H1 (cell line): ENCODE results near the gene TPBGL. TPM values are rescaled to one million over a fixed set of nuclear protein-coding genes. Genes with fewer than 3 reads are reported as not detected.

Experiments used
- CTCF ChIA-PET: fragments of 300-600 bp; sonication (Branson Sonifier 250); formaldehyde crosslinking; loops from one replicate; lab custom pipeline; 2021; ENCODE audit not compliant: partially characterized antibody; lab: Charles Lee
- POLR2A ChIA-PET: fragments of 300-600 bp; sonication (Branson Sonifier 250); formaldehyde crosslinking; loops from one replicate; lab custom pipeline; 2021; ENCODE audit warnings: inconsistent platforms; ENCODE audit not compliant: partially characterized antibody; lab: Charles Lee
- DNase-seq, 2 experiments: peaks; one replicate each; pipeline versions ENCODE4 v3.0.0 to v3.0.0-alpha.2; 2010 to 2022; ENCODE audit warnings: low spot score in 2 of 2, low read depth in 1 of 2, mixed read lengths in 1 of 2
- FAIRE-seq: peaks from 2 replicates; lab custom pipeline; 2011; peaks lifted over from hg19 to GRCh38; lab: Jason Lieb, UNC
- H2AFZ ChIP-seq: 2 replicates; pipeline ENCODE4 v1.8.1; 2012; ENCODE audit warnings: low read length, inconsistent platforms
- H2AK5ac ChIP-seq: 2 replicates; pipeline ENCODE4 v1.6.1; 2013; ENCODE audit warnings: low read depth, low read length
- H2BK120ac ChIP-seq: replicated peaks from 2 replicates; pipeline ENCODE3; 2013; ENCODE audit warnings: low read depth, low read length, inconsistent platforms
- H2BK12ac ChIP-seq: 2 replicates; pipeline ENCODE4 v1.6.1; 2013; ENCODE audit warnings: low read depth, low read length
- H2BK15ac ChIP-seq: 2 replicates; pipeline ENCODE4 v1.6.1; 2013; ENCODE audit warnings: low read length
- H2BK20ac ChIP-seq: 2 replicates; pipeline ENCODE4 v1.6.1; 2013; ENCODE audit warnings: low read length
- H2BK5ac ChIP-seq: 2 replicates; pipeline ENCODE4 v1.6.1; 2013; ENCODE audit warnings: low read depth, low read length
- H3K14ac ChIP-seq: 2 replicates; pipeline ENCODE4 v1.6.1; 2013; ENCODE audit warnings: inconsistent platforms; ENCODE audit not compliant: insufficient read length
- H3K18ac ChIP-seq: 2 replicates; pipeline ENCODE4 v1.6.1; 2013; ENCODE audit warnings: low read length; ENCODE audit errors: extremely low read depth
- H3K23ac ChIP-seq: 2 replicates; pipeline ENCODE4 v1.6.1; 2013; ENCODE audit warnings: inconsistent platforms; ENCODE audit not compliant: insufficient read length
- H3K23me2 ChIP-seq: 2 replicates; pipeline ENCODE4 v1.6.1; 2013; ENCODE audit warnings: low read depth, low read length
- H3K27ac ChIP-seq: 2 replicates; pipeline ENCODE4 v1.6.1; 2011; ENCODE audit warnings: low read depth, low read length, inconsistent platforms
- H3K27me3 ChIP-seq, 4 experiments: replicated peaks in 1 of 4; 1 replicate in 1 of 4; 2 replicates in 3 of 4; pipeline versions ENCODE4 v1.6.1 to v1.8.1; 2011 to 2013; ENCODE audit warnings: low read length in 3 of 4, mild to moderate bottlenecking in 3 of 4, inconsistent platforms in 2 of 4, mixed read lengths in 2 of 4, moderate library complexity in 1 of 4; ENCODE audit not compliant: control insufficient read depth in 3 of 4, insufficient read depth in 3 of 4; ENCODE audit errors: extremely low read depth in 1 of 4
- H3K36me3 ChIP-seq, 4 experiments: 2 replicates each; pipeline versions ENCODE4 v1.6.1 to v1.8.1; 2011 to 2013; ENCODE audit warnings: mild to moderate bottlenecking in 4 of 4, low read length in 3 of 4, moderate library complexity in 2 of 4, control low read depth in 1 of 4, inconsistent platforms in 1 of 4; ENCODE audit not compliant: insufficient read depth in 4 of 4, control insufficient read depth in 2 of 4
- H3K4ac ChIP-seq: replicated peaks from 2 replicates; pipeline ENCODE3; 2013; ENCODE audit warnings: low read length, low read depth, mixed read lengths, inconsistent platforms; ENCODE audit not compliant: insufficient read length
- H3K4me1 ChIP-seq, 4 experiments: replicated peaks in 1 of 4; 1 replicate in 1 of 4; 2 replicates in 3 of 4; pipeline versions ENCODE4 v1.6.1 to v1.8.1; 2011 to 2013; ENCODE audit warnings: low read length in 3 of 4, inconsistent platforms in 2 of 4, mixed read lengths in 1 of 4; ENCODE audit not compliant: insufficient read depth in 4 of 4, control insufficient read depth in 3 of 4
- H3K4me2 ChIP-seq, 2 experiments: 2 replicates each; pipeline versions ENCODE4 v1.6.1 to v1.8.1; 2011 to 2013; ENCODE audit warnings: low read depth in 2 of 2, low read length in 2 of 2, control low read depth in 1 of 2, inconsistent platforms in 1 of 2, mild to moderate bottlenecking in 1 of 2; ENCODE audit not compliant: insufficient read depth in 1 of 2
- H3K4me3 ChIP-seq, 4 experiments: fragments of 200-600, 300-600 bp in 1 of 4; sonication (generic), shearing (Covaris generic), sonication (Bioruptor Twin) in 1 of 4; 2 replicates each; pipeline versions ENCODE4 v1.5.1 to v1.8.1; 2011 to 2016; ENCODE audit warnings: low read length in 4 of 4, low read depth in 3 of 4, control low read depth in 2 of 4, inconsistent platforms in 2 of 4, mild to moderate bottlenecking in 2 of 4, mixed read lengths in 1 of 4, moderate library complexity in 1 of 4; ENCODE audit not compliant: insufficient read depth in 2 of 4; ENCODE audit errors: extremely low read depth in 1 of 4
- H3K56ac ChIP-seq: replicated peaks from 2 replicates; pipeline ENCODE3; 2013; ENCODE audit warnings: low read depth, mild to moderate bottlenecking, mixed read lengths, low read length, inconsistent platforms; ENCODE audit not compliant: insufficient read length
- H3K79me1 ChIP-seq: 2 replicates; pipeline ENCODE4 v1.6.1; 2013; ENCODE audit warnings: low read depth, low read length, control low read depth
- H3K79me2 ChIP-seq, 2 experiments: 2 replicates each; pipeline versions ENCODE4 v1.6.1 to v1.8.1; 2012 to 2013; ENCODE audit warnings: low read length in 2 of 2, mild to moderate bottlenecking in 2 of 2, inconsistent platforms in 1 of 2; ENCODE audit not compliant: insufficient read depth in 2 of 2, control insufficient read depth in 1 of 2
- H3K9ac ChIP-seq, 4 experiments: replicated peaks in 1 of 4; 1 replicate in 1 of 4; 2 replicates in 3 of 4; pipeline versions ENCODE4 v1.6.1 to v1.8.1; 2011 to 2013; ENCODE audit warnings: low read depth in 3 of 4, low read length in 3 of 4, control low read depth in 2 of 4, mild to moderate bottlenecking in 2 of 4, moderate library complexity in 2 of 4, inconsistent platforms in 1 of 4; ENCODE audit errors: extremely low read depth in 1 of 4
- H3K9me3 ChIP-seq, 2 experiments: 2 replicates each; pipeline versions ENCODE4 v1.6.1 to v1.8.1; 2012 to 2013; ENCODE audit warnings: mild to moderate bottlenecking in 2 of 2, moderate library complexity in 2 of 2, control low read depth in 1 of 2, inconsistent platforms in 1 of 2, low read depth in 1 of 2, low read length in 1 of 2, mixed read lengths in 1 of 2; ENCODE audit not compliant: insufficient read depth in 2 of 2
- H4K20me1 ChIP-seq, 2 experiments: replicated peaks in 1 of 2; 2 replicates each; pipeline versions ENCODE3 to v1.8.1; 2011 to 2013; ENCODE audit warnings: inconsistent platforms in 2 of 2, low read length in 2 of 2, mild to moderate bottlenecking in 1 of 2; ENCODE audit not compliant: insufficient read depth in 2 of 2, control insufficient read depth in 1 of 2
- H4K5ac ChIP-seq: 2 replicates; pipeline ENCODE4 v1.6.1; 2013; ENCODE audit warnings: low read length, low read depth, mixed read lengths, inconsistent platforms; ENCODE audit not compliant: insufficient read length
- H4K8ac ChIP-seq: 2 replicates; pipeline ENCODE4 v1.8.0; 2013; ENCODE audit warnings: mild to moderate bottlenecking, moderate library complexity, low read length, inconsistent platforms; ENCODE audit not compliant: insufficient read depth; ENCODE audit errors: extremely low read depth
- H4K91ac ChIP-seq: replicated peaks from 2 replicates; pipeline ENCODE3; 2013; ENCODE audit warnings: low read length, mixed read lengths, inconsistent platforms; ENCODE audit not compliant: insufficient read length
- CBX8 ChIP-seq: fragments of 300-800, 300-1000 bp; sonication (generic); IDR thresholded peaks from 2 replicates; pipeline ENCODE4 v1.7.1; 2016; ENCODE audit warnings: low read depth, low read length, borderline replicate concordance
- CHD2 ChIP-seq: IDR thresholded peaks from 2 replicates; pipeline ENCODE4 v1.6.1; 2012; ENCODE audit warnings: low read length, improper control_type of control experiment
- E2F6 ChIP-seq: IDR thresholded peaks from 2 replicates; pipeline ENCODE4 v1.6.1; 2012; ENCODE audit warnings: inconsistent platforms
- GTF2F1 ChIP-seq: IDR thresholded peaks from 2 replicates; pipeline ENCODE4 v1.6.1; 2012; ENCODE audit warnings: low read depth, low read length, improper control_type of control experiment, borderline replicate concordance
- KDM1A ChIP-seq: fragments of 200-600, 300-600 bp; sonication (generic); IDR thresholded peaks from 2 replicates; pipeline ENCODE4 v1.7.1; 2016; ENCODE audit warnings: mild to moderate bottlenecking, low read length, borderline replicate concordance
- MAX ChIP-seq: IDR thresholded peaks from 2 replicates; pipeline ENCODE4 v1.6.1; 2012; ENCODE audit warnings: inconsistent platforms
- PHF8 ChIP-seq: fragments of 200-600 bp; sonication (generic); conservative IDR thresholded peaks from 2 replicates; pipeline ENCODE4 v1.7.1; 2012; ENCODE audit warnings: low read depth, mild to moderate bottlenecking, inconsistent platforms, low read length, moderate library complexity
- RAD21 ChIP-seq, 2 experiments: IDR thresholded peaks in 1 of 2; conservative IDR thresholded peaks in 1 of 2; 2 replicates each; pipeline ENCODE4 v1.6.1; 2011; ENCODE audit warnings: low read depth in 2 of 2, low read length in 2 of 2, improper control_type of control experiment in 1 of 2, inconsistent platforms in 1 of 2, mild to moderate bottlenecking in 1 of 2, moderate library complexity in 1 of 2
- SP2 ChIP-seq: IDR thresholded peaks from 2 replicates; pipeline ENCODE4 v1.6.1; 2012; ENCODE audit warnings: mild to moderate bottlenecking, low read length, inconsistent platforms
- SP4 ChIP-seq: IDR thresholded peaks from 2 replicates; pipeline ENCODE4 v1.6.1; 2012; ENCODE audit warnings: low read length, inconsistent platforms
- TAF1 ChIP-seq: IDR thresholded peaks from 2 replicates; pipeline ENCODE4 v1.6.1; 2011; ENCODE audit warnings: mild to moderate bottlenecking, low read depth, low read length
- TBP ChIP-seq: IDR thresholded peaks from 2 replicates; pipeline ENCODE4 v1.6.1; 2011; ENCODE audit warnings: low read depth, low read length, improper control_type of control experiment
- ZNF274 ChIP-seq: IDR thresholded peaks from 2 replicates; pipeline ENCODE4 v1.7.0; 2012; ENCODE audit warnings: low read length, borderline replicate concordance; ENCODE audit errors: extremely low read depth
- WGBS, 2 experiments: shearing (Covaris generic) in 1 of 2; methylation state at CpG; one replicate each; pipeline versions ENCODE4 v1.1.6 to v1.1.7; 2013 to 2015; ENCODE audit warnings: low lambda C conversion rate in 2 of 2, mixed read lengths in 2 of 2, inconsistent platforms in 1 of 2, low coverage in 1 of 2, missing lambda C conversion rate in 1 of 2; ENCODE audit not compliant: insufficient replicate concordance in 2 of 2, insufficient coverage in 1 of 2, insufficient read length in 1 of 2; ENCODE audit errors: extremely low coverage in 1 of 2, missing lambda C conversion rate in 1 of 2; 5-methylcytosine and 5-hydroxymethylcytosine counted together
- polyA plus RNA-seq, 7 experiments: library from polyadenylated mRNA; depleted of rRNA in 3 of 7; stranded (reverse) in 5 of 7; unstranded in 2 of 7; fragments of >200 nt in 5 of 7; fragments of 200-250 nt in 2 of 7; gene quantifications; 1 replicate in 5 of 7; 2 replicates in 1 of 7; 4 replicates in 1 of 7; pipeline versions ENCODE4 v1.2.1 to v1.2.3, GENCODE V29; 2011 to 2013; ENCODE audit warnings: missing spikeins in 2 of 7, mixed read lengths in 2 of 7
- total RNA-seq: library from RNA; stranded (reverse); fragmentation: NEBNext Ultra II Directional; extraction: Animal tissue kit (Norgen Biotek cat#: 25700); gene quantifications from 2 replicates; pipeline ENCODE4 v1.2.1, GENCODE V29; 2021

The TPBGL gene
- total and polyA plus RNA-seq, 2 of the 8 experiments (the other 6 are each of a cell fraction or from before 2014, with no cell fraction given): 0.26 to 0.37 TPM

- Histone ChIP-seq H4K8ac (no peak overlapping the region), H3K4me1 (0 out of 7 replicates have a peak, but pooled peaks cover 0 to 2% (median 0%) of the 10 kb centered on the region in 4 experiments), H2AFZ (no peak overlapping the region), H3K4me2 (no peak overlapping the region), H3K36me3 (no peaks in the 10 kb centered on the region), H3K56ac (no peak overlapping the region), H2BK12ac (peak overlapping the region; percentile 87; the same call in 1 of the 2 replicates), H3K9me3 (no peaks in the 10 kb centered on the region), H2BK20ac (no peak overlapping the region), H2BK120ac (no peak overlapping the region), H3K27ac (no peak overlapping the region), H3K18ac (no peak overlapping the region; the same call in 1 of the 2 replicates), H2BK5ac (no peak overlapping the region), H4K20me1 (no peaks in the 10 kb centered on the region), H3K4ac (no peak overlapping the region), H2AK5ac (no peak overlapping the region), H3K9ac (no peak overlapping the region), H3K27me3 (no peaks in the 10 kb centered on the region), H4K91ac (no peak overlapping the region), H3K23ac (no peak overlapping the region), H3K23me2 (no peaks in the 10 kb centered on the region), H3K79me2 (no peaks in the 10 kb centered on the region), H3K79me1 (no peaks in the 10 kb centered on the region), H3K4me3 (no peak overlapping the region), H4K5ac (no peak overlapping the region), H3K14ac (no peak overlapping the region), H2BK15ac (no peak overlapping the region)
- 96% methylated on average over 5 of the region's 5 CpGs; no CpG with 5 or more reads in 1 of the 2 experiments for WGBS, 2 experiments
- CTCF ChIA-PET: interaction anchor here (0.7 to 45.7 kb wide), 6 partner anchors 10 to 53 kb away, joined by 3 to 825 read pairs (median 4); partner anchors contain the start of genes SLCO2B1 and TPBGL
- POLR2A ChIA-PET: no interaction called here
- no peak for DNase-seq
- no peak for FAIRE-seq
- TF ChIP-seq SP4: no peak
- no peak for TF ChIP-seq CBX8
- no peak for TF ChIP-seq ZNF274
- no peak for TF ChIP-seq E2F6
- no peak for TF ChIP-seq RAD21 (IDR thresholded peaks at IDR 0.05 in 1 of 2, conservative IDR thresholded peaks at IDR 0.05 in 1 of 2; ENCODE audit: low read depth in 2 of 2, low read length in 2 of 2)
- no peak for TF ChIP-seq PHF8
- no peak for TF ChIP-seq TBP
- TF ChIP-seq TAF1: no peak
- TF ChIP-seq KDM1A: no peak
- TF ChIP-seq CHD2: no peak
- no peak for TF ChIP-seq GTF2F1
- no peak for TF ChIP-seq MAX
- no peak for TF ChIP-seq SP2
These were observed 41.1 kb upstream of the TPBGL start for GRCh38 chr11:75199412-75199955.
